ENCODE data around the gene SEPTIN5. TPM values are rescaled to one million over a fixed set of nuclear protein-coding genes. Genes with fewer than 3 reads are reported as not detected.

SEPTIN5 gene
- total RNA-seq, 1 donor from 2014 or later, result 5.0 TPM

GRCh38 chr22:19710769-19711106 lies 3.6 kb upstream of the SEPTIN5 start:
- TF ChIP-seq EZH2 (IDR thresholded peaks at IDR 0.05), result no peak
- no peak for TF ChIP-seq EZH2phosphoT487 (IDR thresholded peaks at IDR 0.05)
- no peak for TF ChIP-seq CTCF (IDR thresholded peaks at IDR 0.05)
- Histone ChIP-seq H3K9ac (no peak overlapping the region), H2AFZ (replicated peaks) (no peak overlapping the region), H4K20me1 (ENCODE audit: low read depth) (no peaks in the 10 kb centered on the region), H3K27me3 (peaks cover 47% of the 10 kb centered on the region), H3K27ac (no peak overlapping the region), H3K4me1 (no peaks in the 10 kb centered on the region), H3K79me2 (ENCODE audit: low read depth) (no peaks in the 10 kb centered on the region), H3K9me3 (ENCODE audit: low read depth) (no peaks in the 10 kb centered on the region), H3K36me3 (no peaks in the 10 kb centered on the region), H3K4me2 (no peak overlapping the region), H3F3A (ENCODE audit: low read depth) (peaks cover 6% of the 10 kb centered on the region), H3K4me3 (no peak overlapping the region)
- H3K36me3 Mint-ChIP-seq, result no peaks in the 10 kb centered on the region
- H3K27ac Mint-ChIP-seq, result no peak overlapping the region
- peaks cover 9% of the 10 kb centered on the region for H3K4me1 Mint-ChIP-seq
- H3K4me3 Mint-ChIP-seq, result no peak overlapping the region
- peaks cover 12% of the 10 kb centered on the region for H3K27me3 Mint-ChIP-seq (ENCODE audit: insufficient read depth, low read depth)
- DNase-seq (ENCODE audit: low spot score), result no peak
- H3K9me3 Mint-ChIP-seq, result no peaks in the 10 kb centered on the region

- H3K27ac ChIP-seq, result no peak overlapping the region
- H3K4me3 Mint-ChIP-seq, result peak overlapping the region; percentile 88
- no peaks in the 10 kb centered on the region for H4K20me1 ChIP-seq (ENCODE audit: low read depth)
- H3K9me3 ChIP-seq (ENCODE audit: low read depth), result no peaks in the 10 kb centered on the region
- no peak overlapping the region for H3K9ac ChIP-seq
- no peak overlapping the region for H2AFZ ChIP-seq (replicated peaks)
- no peak overlapping the region for H3K4me2 ChIP-seq
- peaks cover 14% of the 10 kb centered on the region for H3K4me1 Mint-ChIP-seq
- no peak for DNase-seq (ENCODE audit: low spot score)
- peaks cover 16% of the 10 kb centered on the region for H3K27me3 Mint-ChIP-seq (ENCODE audit: insufficient read depth, low read depth)
- no peak for TF ChIP-seq EZH2 (IDR thresholded peaks at IDR 0.05)
- TF ChIP-seq CTCF (IDR thresholded peaks at IDR 0.05), result no peak
- TF ChIP-seq EZH2phosphoT487 (IDR thresholded peaks at IDR 0.05), result no peak
- no peaks in the 10 kb centered on the region for H3K9me3 Mint-ChIP-seq
- H3K36me3 ChIP-seq, result no peaks in the 10 kb centered on the region
- peaks cover 72% of the 10 kb centered on the region for H3K27me3 ChIP-seq
- no peaks in the 10 kb centered on the region for H3K4me1 ChIP-seq
- no peaks in the 10 kb centered on the region for H3K79me2 ChIP-seq (ENCODE audit: low read depth)
- no peak overlapping the region for H3K4me3 ChIP-seq
- H3K36me3 Mint-ChIP-seq, result peaks cover 3% of the 10 kb centered on the region
- peaks cover 17% of the 10 kb centered on the region for H3F3A ChIP-seq (ENCODE audit: low read depth)
- H3K27ac Mint-ChIP-seq, result no peak overlapping the region
Measured at GRCh38 chr22:19713245-19713644, 1.1 kb upstream of the SEPTIN5 start.

DNA sequence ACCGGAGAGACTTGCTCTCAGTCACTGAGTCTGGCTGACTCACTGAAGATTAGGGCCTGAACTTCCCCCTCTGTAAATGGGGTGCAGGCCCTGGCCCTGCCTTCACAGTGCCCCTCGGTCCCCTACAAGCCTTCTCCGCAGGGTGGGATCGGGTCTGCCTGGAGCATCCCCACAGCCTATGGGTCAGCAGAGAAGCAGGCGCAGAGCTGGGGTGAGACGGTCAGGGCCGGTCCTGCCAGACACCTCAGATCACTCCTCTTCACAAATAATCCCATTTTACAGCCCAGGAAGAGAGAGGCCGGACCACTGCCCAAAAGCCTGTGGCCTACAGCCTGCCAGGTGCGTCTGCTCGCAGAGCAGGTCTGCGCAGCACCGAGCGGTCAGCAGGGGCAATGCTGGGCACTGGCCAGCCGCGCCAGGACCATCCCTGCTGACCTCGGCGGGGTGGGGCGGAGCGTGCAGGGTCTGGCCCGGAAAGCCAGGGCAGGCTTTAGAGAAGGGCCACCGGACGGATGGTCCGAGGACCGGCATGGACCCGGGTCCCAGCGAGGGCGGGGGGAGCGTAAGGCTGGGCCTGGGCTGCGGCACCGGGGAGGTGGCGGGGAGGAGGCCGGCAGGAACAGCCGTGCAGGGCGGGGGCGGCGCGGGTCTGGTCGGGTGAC lies 522 bp upstream of the SEPTIN5 start:
- Histone ChIP-seq H3K27ac (no peak overlapping the region), H3F3A (ENCODE audit: low read depth) (peaks cover 17% of the 10 kb centered on the region), H3K36me3 (no peaks in the 10 kb centered on the region), H3K9me3 (ENCODE audit: low read depth) (no peaks in the 10 kb centered on the region), H3K4me3 (peak overlapping the region; percentile 71), H2AFZ (replicated peaks) (peak overlapping the region; percentile 100), H4K20me1 (ENCODE audit: low read depth) (peaks cover under 1% of the 10 kb centered on the region), H3K4me1 (peaks cover 5% of the 10 kb centered on the region), H3K27me3 (peaks cover 78% of the 10 kb centered on the region), H3K4me2 (peak overlapping the region; percentile 92), H3K79me2 (ENCODE audit: low read depth) (no peaks in the 10 kb centered on the region), H3K9ac (no peak overlapping the region)
- TF ChIP-seq CTCF (IDR thresholded peaks at IDR 0.05) (peak; percentile 21), EZH2 (IDR thresholded peaks at IDR 0.05) (no peak), EZH2phosphoT487 (IDR thresholded peaks at IDR 0.05) (no peak)
- H3K27ac Mint-ChIP-seq, result no peak overlapping the region
- H3K27me3 Mint-ChIP-seq (ENCODE audit: insufficient read depth, low read depth), result peaks cover 16% of the 10 kb centered on the region
- H3K36me3 Mint-ChIP-seq, result peaks cover 3% of the 10 kb centered on the region
- H3K9me3 Mint-ChIP-seq, result no peaks in the 10 kb centered on the region
- peak overlapping the region; percentile 88 for H3K4me3 Mint-ChIP-seq
- peak; percentile 73 for DNase-seq (ENCODE audit: low spot score)
- peaks cover 14% of the 10 kb centered on the region for H3K4me1 Mint-ChIP-seq
